Measurements from ENCODE around the gene ZDHHC20. TPM values are rescaled to one million over a fixed set of nuclear protein-coding genes. Genes with fewer than 3 reads are reported as not detected.

ZDHHC20 gene, protein sequence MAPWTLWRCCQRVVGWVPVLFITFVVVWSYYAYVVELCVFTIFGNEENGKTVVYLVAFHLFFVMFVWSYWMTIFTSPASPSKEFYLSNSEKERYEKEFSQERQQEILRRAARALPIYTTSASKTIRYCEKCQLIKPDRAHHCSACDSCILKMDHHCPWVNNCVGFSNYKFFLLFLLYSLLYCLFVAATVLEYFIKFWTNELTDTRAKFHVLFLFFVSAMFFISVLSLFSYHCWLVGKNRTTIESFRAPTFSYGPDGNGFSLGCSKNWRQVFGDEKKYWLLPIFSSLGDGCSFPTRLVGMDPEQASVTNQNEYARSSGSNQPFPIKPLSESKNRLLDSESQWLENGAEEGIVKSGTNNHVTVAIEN
- 45.0 and 49.2 TPM in 2 replicates for total RNA-seq

DNA sequence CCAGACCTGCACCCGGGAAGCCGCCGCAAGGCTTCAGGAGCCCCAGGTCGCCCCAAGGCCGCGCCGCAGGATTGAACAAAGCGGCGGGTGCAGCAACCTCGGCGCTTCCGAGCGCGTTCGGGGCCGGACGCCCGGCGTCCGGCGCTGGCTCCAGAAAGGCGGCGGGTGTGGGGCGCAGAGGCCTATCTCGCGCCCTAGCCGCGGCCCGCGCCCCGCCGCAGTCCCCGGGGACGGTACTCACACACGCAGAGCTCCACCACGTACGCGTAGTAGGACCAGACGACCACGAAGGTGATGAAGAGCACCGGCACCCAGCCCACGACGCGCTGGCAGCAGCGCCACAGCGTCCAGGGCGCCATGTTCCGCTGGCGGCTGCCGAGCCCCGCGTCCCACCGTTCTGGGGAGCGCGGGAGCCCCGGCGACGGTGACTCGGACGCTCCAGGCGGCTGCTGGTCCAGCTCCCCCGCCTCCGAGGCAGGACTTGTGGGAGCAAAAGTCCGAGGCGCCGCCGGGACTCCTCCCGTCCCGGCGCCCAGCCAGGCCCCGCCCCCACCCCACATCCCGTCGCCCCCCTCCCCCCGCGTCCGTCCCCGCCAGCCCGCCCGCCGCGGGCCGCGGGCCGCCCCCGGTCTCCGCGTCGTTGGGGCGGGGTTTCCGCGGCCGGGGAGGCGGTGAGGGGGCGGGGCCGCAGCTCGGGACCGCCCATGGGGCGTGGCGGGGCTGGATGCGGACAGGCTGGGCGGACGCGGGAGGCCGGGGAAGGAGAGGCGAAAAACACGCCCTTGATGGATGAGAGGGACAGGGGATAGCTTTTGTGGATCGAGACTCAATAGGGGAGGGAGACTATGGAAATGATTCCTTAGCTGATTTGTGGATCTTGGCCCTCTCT lies at the start of gene ZDHHC20:
Gene ZDHHC20 (minus strand): TSS at position 491 of the 889 bp plus-strand sequence. CDS start 132 bp downstream, at position 359.
- Mint-ChIP-seq H3K27ac (peak within 1 kb of the TSS; percentile 86), H3K4me3 (peak within 1 kb of the TSS; percentile 90), H3K9me3 (no peaks in the 10 kb centered on the region), H3K4me1 (peaks cover 36% of the 10 kb centered on the region), H3K36me3 (ENCODE audit: low read depth) (peaks cover 5% of the 10 kb centered on the region), H3K27me3 (no peaks in the 10 kb centered on the region)
- TF ChIP-seq, protein P1, sequence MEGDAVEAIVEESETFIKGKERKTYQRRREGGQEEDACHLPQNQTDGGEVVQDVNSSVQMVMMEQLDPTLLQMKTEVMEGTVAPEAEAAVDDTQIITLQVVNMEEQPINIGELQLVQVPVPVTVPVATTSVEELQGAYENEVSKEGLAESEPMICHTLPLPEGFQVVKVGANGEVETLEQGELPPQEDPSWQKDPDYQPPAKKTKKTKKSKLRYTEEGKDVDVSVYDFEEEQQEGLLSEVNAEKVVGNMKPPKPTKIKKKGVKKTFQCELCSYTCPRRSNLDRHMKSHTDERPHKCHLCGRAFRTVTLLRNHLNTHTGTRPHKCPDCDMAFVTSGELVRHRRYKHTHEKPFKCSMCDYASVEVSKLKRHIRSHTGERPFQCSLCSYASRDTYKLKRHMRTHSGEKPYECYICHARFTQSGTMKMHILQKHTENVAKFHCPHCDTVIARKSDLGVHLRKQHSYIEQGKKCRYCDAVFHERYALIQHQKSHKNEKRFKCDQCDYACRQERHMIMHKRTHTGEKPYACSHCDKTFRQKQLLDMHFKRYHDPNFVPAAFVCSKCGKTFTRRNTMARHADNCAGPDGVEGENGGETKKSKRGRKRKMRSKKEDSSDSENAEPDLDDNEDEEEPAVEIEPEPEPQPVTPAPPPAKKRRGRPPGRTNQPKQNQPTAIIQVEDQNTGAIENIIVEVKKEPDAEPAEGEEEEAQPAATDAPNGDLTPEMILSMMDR (IDR thresholded peaks at IDR 0.05) = no peak
- ATAC-seq (ENCODE audit: low read depth) = peak; percentile 91
- intact Hi-C loops (cut with micrococcal nuclease) = loop anchor here (1.0 to 10.0 kb wide), 10 partner anchors 18 to 1916 kb away; partner anchors contain the start of genes FGF9, MRPL57, SKA3 and XPO4
- POLR2A ChIA-PET = interaction anchor here (1.3 to 3.5 kb wide), 5 partner anchors 19 to 283 kb away, joined by 3 to 35 read pairs (median 15); partner anchors contain the start of genes MICU2, MRPL57 and SKA3
- CTCF ChIA-PET = interaction anchor here (2.0 to 2.5 kb wide), 2 partner anchors 18 to 162 kb away, joined by 9 to 12 read pairs; no protein-coding TSS in a partner anchor
- DNase-seq = peak; percentile 98

DNA sequence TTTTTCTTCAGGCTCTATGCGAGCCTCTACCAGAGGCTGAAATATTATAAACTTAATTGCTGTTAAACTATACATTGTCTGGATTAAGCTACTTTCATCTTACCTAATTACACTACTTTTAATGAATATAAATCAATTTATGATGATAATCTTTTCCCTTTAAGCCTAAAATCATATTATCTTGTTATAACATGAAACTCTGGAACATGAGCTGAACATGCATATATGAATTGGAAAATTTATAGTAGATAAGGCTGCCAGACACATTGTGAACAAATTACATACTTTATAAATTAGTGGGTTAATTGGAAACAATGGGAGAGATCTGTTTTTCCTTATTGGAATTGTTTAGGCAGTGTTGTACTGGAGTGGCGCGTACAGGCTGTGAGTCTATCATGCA lies 45.3 kb upstream of the ZDHHC20 start:
- H3K27ac Mint-ChIP-seq = no peak overlapping the region
- no peak overlapping the region for H3K4me3 Mint-ChIP-seq
- TF ChIP-seq, protein P1 (IDR thresholded peaks at IDR 0.05) = no peak
- peaks cover 75% of the 10 kb centered on the region for H3K36me3 Mint-ChIP-seq (ENCODE audit: low read depth)
- DNase-seq (no peak), ATAC-seq (ENCODE audit: low read depth) (no peak)
- intact Hi-C loops (cut with micrococcal nuclease) = no loop called here
- H3K4me1 Mint-ChIP-seq = no peaks in the 10 kb centered on the region
- ChIA-PET POLR2A (no interaction called here), CTCF (no interaction called here)
- no peaks in the 10 kb centered on the region for H3K9me3 Mint-ChIP-seq
- no peaks in the 10 kb centered on the region for H3K27me3 Mint-ChIP-seq

DNA sequence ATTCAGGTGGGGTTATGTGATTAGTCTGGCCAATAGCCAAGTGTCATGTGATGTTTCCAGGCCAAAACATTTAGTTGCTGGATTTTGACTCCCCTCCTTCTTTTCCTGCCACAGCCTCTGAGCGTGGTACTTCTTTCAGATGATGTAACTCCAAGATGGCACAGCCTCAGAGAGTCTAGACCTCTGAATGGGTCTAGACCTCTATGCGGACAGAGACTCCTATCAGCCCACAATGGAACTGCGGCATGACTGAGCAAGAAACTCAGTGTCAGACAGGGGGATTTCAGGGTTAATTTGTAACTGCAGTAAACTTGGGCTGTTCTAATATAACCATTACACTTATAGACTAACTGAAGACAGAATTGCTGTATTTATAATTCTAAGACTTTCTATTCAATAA lies 42.6 kb upstream of the ZDHHC20 start:
- no peak for ATAC-seq (ENCODE audit: low read depth)
- H3K36me3 Mint-ChIP-seq (ENCODE audit: low read depth) = peaks cover 72% of the 10 kb centered on the region
- POLR2A ChIA-PET = interaction anchor here (0.6 kb wide), 1 partner anchor 564 kb away, joined by 5 read pairs; no protein-coding TSS in a partner anchor
- H3K4me1 Mint-ChIP-seq = no peaks in the 10 kb centered on the region
- H3K27me3 Mint-ChIP-seq = no peaks in the 10 kb centered on the region
- intact Hi-C loops (cut with micrococcal nuclease) = no loop called here
- CTCF ChIA-PET = no interaction called here
- no peak overlapping the region for H3K4me3 Mint-ChIP-seq
- H3K9me3 Mint-ChIP-seq = no peaks in the 10 kb centered on the region
- H3K27ac Mint-ChIP-seq = no peak overlapping the region
- TF ChIP-seq, protein P1 (IDR thresholded peaks at IDR 0.05) = no peak
- DNase-seq = no peak

DNA sequence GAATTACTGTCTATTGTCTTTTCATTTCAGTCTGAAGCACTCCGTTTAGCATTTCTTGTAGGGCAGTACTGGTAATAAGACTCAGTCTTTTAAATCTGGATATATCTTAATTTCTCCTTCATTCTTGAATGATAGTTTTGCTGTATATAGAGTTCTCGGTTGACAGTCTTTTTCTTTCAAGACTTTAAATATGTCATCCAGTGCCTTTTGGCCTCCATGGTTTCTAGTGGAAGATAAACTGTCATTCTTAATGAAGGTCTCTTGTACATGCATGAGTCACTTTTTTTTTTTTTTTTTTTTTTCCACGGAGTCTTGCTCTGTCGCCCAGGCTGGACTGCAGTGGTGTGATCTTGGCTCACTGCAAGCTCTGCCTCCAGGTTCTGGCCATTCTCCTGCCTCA lies 27.2 kb upstream of the ZDHHC20 start:
- no peaks in the 10 kb centered on the region for H3K4me1 Mint-ChIP-seq
- H3K4me3 Mint-ChIP-seq = no peak overlapping the region
- intact Hi-C loops (cut with micrococcal nuclease) = no loop called here
- H3K9me3 Mint-ChIP-seq = peaks cover 24% of the 10 kb centered on the region
- ATAC-seq (ENCODE audit: low read depth) (no peak), DNase-seq (no peak)
- ChIA-PET CTCF (no interaction called here), POLR2A (no interaction called here)
- H3K36me3 Mint-ChIP-seq (ENCODE audit: low read depth) = peaks cover 28% of the 10 kb centered on the region
- H3K27me3 Mint-ChIP-seq = no peaks in the 10 kb centered on the region
- no peak overlapping the region for H3K27ac Mint-ChIP-seq
- TF ChIP-seq, protein P1 (IDR thresholded peaks at IDR 0.05) = no peak

DNA sequence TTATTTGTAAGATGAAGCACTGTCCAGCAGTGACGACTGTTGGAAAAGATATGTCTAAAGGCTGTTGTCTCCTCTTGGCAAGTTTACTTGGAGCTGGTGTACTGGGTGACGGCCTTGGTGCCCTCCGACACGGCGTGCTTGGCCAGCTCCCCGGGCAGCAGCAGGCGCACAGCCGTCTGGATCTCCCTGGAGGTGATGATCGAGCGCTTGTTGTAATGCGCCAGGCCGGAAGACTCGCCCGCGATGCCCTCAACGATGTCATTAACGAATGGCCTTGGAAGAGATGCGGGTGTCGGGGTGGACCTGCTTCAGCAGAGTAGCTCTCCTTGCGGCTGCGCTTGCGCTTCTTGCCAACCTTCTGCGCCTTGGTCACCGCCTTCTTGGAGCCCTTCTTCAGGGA lies 24.6 kb upstream of the ZDHHC20 start:
- Mint-ChIP-seq H3K27ac (no peak overlapping the region), H3K9me3 (peaks cover 18% of the 10 kb centered on the region)
- POLR2A ChIA-PET = no interaction called here

More for the DNA sequence above, 24.6 kb upstream of the ZDHHC20 start:
- Mint-ChIP-seq H3K36me3 (ENCODE audit: low read depth) (peaks cover 7% of the 10 kb centered on the region), H3K4me1 (peaks cover 5% of the 10 kb centered on the region), H3K4me3 (no peak overlapping the region), H3K27me3 (no peaks in the 10 kb centered on the region)
- TF ChIP-seq, protein P1 (IDR thresholded peaks at IDR 0.05) = no peak
- DNase-seq = no peak
- CTCF ChIA-PET = no interaction called here
- no peak for ATAC-seq (ENCODE audit: low read depth)
- intact Hi-C loops (cut with micrococcal nuclease) = no loop called here

Data from activated B cell treated with CpG ODN at 0.5 μM for 24 hours (primary cell).